Suppressor macrophage (primary cell): ENCODE measurements around the gene HRK.

Experiments
- DNase-seq, 4 experiments: peaks; one replicate each; pipeline ENCODE4 v3.0.0-alpha.2; 2020 to 2022

Gene HRK

GRCh38 chr12:116864371-116865160, 16.7 kb downstream of the HRK start:
- peak in 1 of 4 experiments; percentile 19 for DNase-seq

- peak; percentile 61 to 85 (median 72) for DNase-seq
These were observed 17.9 kb downstream of the HRK start for GRCh38 chr12:116863275-116863767.

- DNase-seq, result no peak
These were observed 19.1 kb downstream of the HRK start for GRCh38 chr12:116862167-116862566.

- peak; percentile 70 to 88 (median 84) for DNase-seq
These were observed 19.9 kb downstream of the HRK start for GRCh38 chr12:116861320-116861719.

- DNase-seq, result no peak
These were observed 21.0 kb downstream of the HRK start for GRCh38 chr12:116860263-116860662.

GRCh38 chr12:116859079-116859478, 22.2 kb downstream of the HRK start:
- DNase-seq, result no peak

GRCh38 chr12:116856729-116857128, 24.5 kb downstream of the HRK start:
- no peak for DNase-seq

GRCh38 chr12:116855744-116856470, 25.3 kb downstream of the HRK start:
- DNase-seq, result no peak

- no peak for DNase-seq
These were observed 27.7 kb downstream of the HRK start for GRCh38 chr12:116853507-116853906.

GRCh38 chr12:116852303-116852702, 28.9 kb downstream of the HRK start:
- no peak for DNase-seq

- DNase-seq, result no peak
These were observed 32.0 kb downstream of the HRK start for GRCh38 chr12:116849216-116849615.

GRCh38 chr12:116843085-116843484, 38.2 kb downstream of the HRK start:
- no peak for DNase-seq

- no peak for DNase-seq
These were observed 41.9 kb downstream of the HRK start for GRCh38 chr12:116839287-116839830.

- DNase-seq, result no peak
These were observed 42.9 kb downstream of the HRK start for GRCh38 chr12:116838365-116838764.

- DNase-seq, result no peak
These were observed 44.1 kb downstream of the HRK start for GRCh38 chr12:116837097-116837496.

- no peak for DNase-seq
These were observed 45.8 kb downstream of the HRK start for GRCh38 chr12:116835484-116835883.

GRCh38 chr12:116833474-116833873, 47.8 kb downstream of the HRK start:
- no peak for DNase-seq

GRCh38 chr12:116832353-116832752, 48.9 kb downstream of the HRK start:
- DNase-seq, result no peak

GRCh38 chr12:116827432-116827831, 53.8 kb downstream of the HRK start:
- no peak for DNase-seq

GRCh38 chr12:116821291-116821690, 60.0 kb downstream of the HRK start:
- DNase-seq, result no peak

GRCh38 chr12:116820064-116820656, 61.1 kb downstream of the HRK start:
- no peak for DNase-seq

GRCh38 chr12:116818948-116819832, 62.1 kb downstream of the HRK start:
- peak; percentile 91 to 96 (median 94) for DNase-seq
